H1 (cell line): ENCODE data around the gene ZNF511.

Experiments used
- ATF3 ChIP-seq: IDR thresholded peaks from 2 replicates; pipeline ENCODE4 v1.6.1; 2011; ENCODE audit warnings: low read depth, mild to moderate bottlenecking, low read length; ENCODE audit not compliant: insufficient read depth
- CBX8 ChIP-seq: fragments of 300-800, 300-1000 bp; sonication (generic); IDR thresholded peaks from 2 replicates; pipeline ENCODE4 v1.7.1; 2016; ENCODE audit warnings: low read depth, low read length, borderline replicate concordance
- CHD1 ChIP-seq: IDR thresholded peaks from 2 replicates; pipeline ENCODE4 v1.6.1; 2012; ENCODE audit warnings: low read depth, low read length, improper control_type of control experiment
- CHD2 ChIP-seq: IDR thresholded peaks from 2 replicates; pipeline ENCODE4 v1.6.1; 2012; ENCODE audit warnings: low read length, improper control_type of control experiment
- CTCF ChIP-seq, 3 experiments: IDR thresholded peaks; 1 replicate in 2 of 3; 2 replicates in 1 of 3; pipeline versions ENCODE4 v1.5.1 to v1.6.1; 2011; ENCODE audit warnings: low read length in 3 of 3, mild to moderate bottlenecking in 3 of 3, inconsistent platforms in 2 of 3, low read depth in 1 of 3, moderate library complexity in 1 of 3; ENCODE audit not compliant: insufficient read depth in 1 of 3; ENCODE audit errors: control extremely low read depth in 1 of 3
- EZH2 ChIP-seq: fragments of 200-600 bp; sonication (generic); IDR thresholded peaks from 2 replicates; pipeline ENCODE4 v1.7.1; 2012; ENCODE audit warnings: low read depth, mild to moderate bottlenecking, moderate library complexity, low read length, inconsistent platforms; ENCODE audit not compliant: severe bottlenecking
- JUN ChIP-seq: IDR thresholded peaks from 2 replicates; pipeline ENCODE4 v1.6.1; 2011; ENCODE audit warnings: low read depth, mild to moderate bottlenecking, improper control_type of control experiment, low read length
- KDM5A ChIP-seq: fragments of 200-600 bp; IDR thresholded peaks from 2 replicates; pipeline ENCODE4 v1.7.1; 2012; ENCODE audit warnings: mild to moderate bottlenecking, low read length, inconsistent platforms, mixed read lengths
- NRF1 ChIP-seq: IDR thresholded peaks from 2 replicates; pipeline ENCODE4 v1.6.1; 2011; ENCODE audit warnings: mild to moderate bottlenecking, low read depth, low read length, improper control_type of control experiment
- POLR2A ChIP-seq, 2 experiments: IDR thresholded peaks; 1 replicate in 1 of 2; 2 replicates in 1 of 2; pipeline ENCODE4 v1.6.1; 2011; ENCODE audit warnings: low read depth in 2 of 2, low read length in 2 of 2, mild to moderate bottlenecking in 2 of 2; ENCODE audit errors: control extremely low read depth in 1 of 2
- POLR2AphosphoS5 ChIP-seq: IDR thresholded peaks from 2 replicates; pipeline ENCODE4 v1.6.1; 2011; ENCODE audit warnings: low read depth, low read length
- SP4 ChIP-seq: IDR thresholded peaks from 2 replicates; pipeline ENCODE4 v1.6.1; 2012; ENCODE audit warnings: low read length, inconsistent platforms
- TAF1 ChIP-seq: IDR thresholded peaks from 2 replicates; pipeline ENCODE4 v1.6.1; 2011; ENCODE audit warnings: mild to moderate bottlenecking, low read depth, low read length
- USF2 ChIP-seq: IDR thresholded peaks from 2 replicates; pipeline ENCODE4 v1.6.1; 2011; ENCODE audit warnings: low read length, improper control_type of control experiment

- no peak for TF ChIP-seq KDM5A
- no peak for TF ChIP-seq POLR2A (IDR thresholded peaks at IDR 0.05; ENCODE audit: control extremely low read depth in 1 of 2, low read depth in 2 of 2, low read length in 2 of 2)
- no peak for TF ChIP-seq CTCF (IDR thresholded peaks at IDR 0.05; ENCODE audit: control extremely low read depth in 1 of 3, insufficient read depth in 1 of 3, low read depth in 1 of 3, low read length in 3 of 3)
- no peak for TF ChIP-seq CHD2
- no peak for TF ChIP-seq POLR2AphosphoS5
- no peak for TF ChIP-seq ATF3
- no peak for TF ChIP-seq EZH2
- TF ChIP-seq SP4 = no peak
- TF ChIP-seq CBX8 = no peak
- TF ChIP-seq NRF1 = no peak
- TF ChIP-seq TAF1 = no peak
- TF ChIP-seq CHD1 = no peak
- TF ChIP-seq JUN = no peak
- TF ChIP-seq USF2 = no peak
These were observed 1.1 kb downstream of the ZNF511 start for GRCh38 chr10:133309720-133310398.
